Measurements from ENCODE around the gene PINK1.

PINK1 gene

GRCh38 chr1:20663969-20664715, 30.9 kb downstream of the PINK1 start:
- Histone ChIP-seq H2AFZ (ENCODE audit: low read length) (no peak overlapping the region), H3K4me2 (ENCODE audit: low read length) (no peak overlapping the region), H3F3A (ENCODE audit: insufficient read depth, low read length) (no peaks in the 10 kb centered on the region), H3K27me3 (ENCODE audit: insufficient read depth, low read length) (no peaks in the 10 kb centered on the region), H3K4me3 (ENCODE audit: low read depth, low read length, poor library complexity, severe bottlenecking) (no peak overlapping the region), H3K4me1 (ENCODE audit: insufficient read depth, low read length, severe bottlenecking) (peaks cover 22% of the 10 kb centered on the region), H3K9me3 (ENCODE audit: low read length) (no peaks in the 10 kb centered on the region), H3K27ac (ENCODE audit: low read depth, low read length, poor library complexity, severe bottlenecking) (no peak overlapping the region), H4K20me1 (ENCODE audit: insufficient read depth, low read length) (no peaks in the 10 kb centered on the region), H3K36me3 (ENCODE audit: insufficient read depth, low read length) (peaks cover 7% of the 10 kb centered on the region; the same call in 1 of the 2 replicates), H3K9me2 (ENCODE audit: low read depth, low read length) (no peaks in the 10 kb centered on the region), H3K79me2 (ENCODE audit: insufficient read depth, low read length) (peaks cover 20% of the 10 kb centered on the region), H3K9ac (ENCODE audit: low read length) (no peak overlapping the region)
- no peak for TF ChIP-seq CTCF (IDR thresholded peaks at IDR 0.05; ENCODE audit: low read length)
- no peak for TF ChIP-seq EZH2 (IDR thresholded peaks at IDR 0.05; ENCODE audit: borderline replicate concordance, low read length)

- H3K4me3 ChIP-seq (ENCODE audit: low read depth, low read length, poor library complexity, severe bottlenecking), result no peak overlapping the region
- H4K20me1 ChIP-seq (ENCODE audit: insufficient read depth, low read length), result no peaks in the 10 kb centered on the region
- H3K9me3 ChIP-seq (ENCODE audit: low read length), result no peaks in the 10 kb centered on the region
- peaks cover 4% of the 10 kb centered on the region for H3K79me2 ChIP-seq (ENCODE audit: insufficient read depth, low read length)
- no peaks in the 10 kb centered on the region for H3K9me2 ChIP-seq (ENCODE audit: low read depth, low read length)
- no peak overlapping the region for H3K27ac ChIP-seq (ENCODE audit: low read depth, low read length, poor library complexity, severe bottlenecking)
- H2AFZ ChIP-seq (ENCODE audit: low read length), result no peak overlapping the region
- no peak overlapping the region for H3K9ac ChIP-seq (ENCODE audit: low read length)
- H3K4me1 ChIP-seq (ENCODE audit: insufficient read depth, low read length, severe bottlenecking), result peaks cover 7% of the 10 kb centered on the region
- H3K36me3 ChIP-seq (ENCODE audit: insufficient read depth, low read length), result no peaks in the 10 kb centered on the region
- TF ChIP-seq EZH2 (IDR thresholded peaks at IDR 0.05; ENCODE audit: borderline replicate concordance, low read length) (no peak), CTCF (IDR thresholded peaks at IDR 0.05; ENCODE audit: low read length) (no peak)
- H3K27me3 ChIP-seq (ENCODE audit: insufficient read depth, low read length), result no peaks in the 10 kb centered on the region
- no peak overlapping the region for H3K4me2 ChIP-seq (ENCODE audit: low read length)
- H3F3A ChIP-seq (ENCODE audit: insufficient read depth, low read length), result no peaks in the 10 kb centered on the region
Observed at GRCh38 chr1:20665726-20666125, 32.5 kb downstream of the PINK1 start.

GRCh38 chr1:20666146-20666545, 32.9 kb downstream of the PINK1 start:
- H3K27me3 ChIP-seq (ENCODE audit: insufficient read depth, low read length), result no peaks in the 10 kb centered on the region
- H4K20me1 ChIP-seq (ENCODE audit: insufficient read depth, low read length), result no peaks in the 10 kb centered on the region
- H3K27ac ChIP-seq (ENCODE audit: low read depth, low read length, poor library complexity, severe bottlenecking), result no peak overlapping the region
- H3K36me3 ChIP-seq (ENCODE audit: insufficient read depth, low read length), result no peaks in the 10 kb centered on the region
- peaks cover 7% of the 10 kb centered on the region for H3K4me1 ChIP-seq (ENCODE audit: insufficient read depth, low read length, severe bottlenecking)
- H3F3A ChIP-seq (ENCODE audit: insufficient read depth, low read length), result no peaks in the 10 kb centered on the region
- TF ChIP-seq CTCF (IDR thresholded peaks at IDR 0.05; ENCODE audit: low read length) (no peak), EZH2 (IDR thresholded peaks at IDR 0.05; ENCODE audit: borderline replicate concordance, low read length) (no peak)
- no peak overlapping the region for H3K4me3 ChIP-seq (ENCODE audit: low read depth, low read length, poor library complexity, severe bottlenecking)
- no peak overlapping the region for H3K9ac ChIP-seq (ENCODE audit: low read length)
- H3K9me3 ChIP-seq (ENCODE audit: low read length), result no peaks in the 10 kb centered on the region
- H3K9me2 ChIP-seq (ENCODE audit: low read depth, low read length), result no peaks in the 10 kb centered on the region
- H2AFZ ChIP-seq (ENCODE audit: low read length), result no peak overlapping the region
- H3K79me2 ChIP-seq (ENCODE audit: insufficient read depth, low read length), result no peaks in the 10 kb centered on the region
- no peak overlapping the region for H3K4me2 ChIP-seq (ENCODE audit: low read length)

All from OCI-LY1 (cell line).